Right lobe of liver (tissue), 6 donors: ENCODE data around the gene UTP14C. TPM values are rescaled to one million over a fixed set of nuclear protein-coding genes. Genes with fewer than 3 reads are reported as not detected.

Experiments
- ATAC-seq, 4 donors: fragments of 200-7000 bp; cut with Tn5 transposase; one replicate each; pipeline ENCODE4 v1.9.1; 2020; ENCODE audit warnings: mild to moderate bottlenecking in 4 of 4, moderate library complexity in 4 of 4
- DNase-seq, 3 donors: peaks; one replicate each; pipeline ENCODE4 v3.0.0-alpha.2; 2020
- H3K27ac ChIP-seq, 3 donors: fragments of 200-600 bp; one replicate each; pipeline ENCODE4 v1.8.0; 2022
- H3K27me3 ChIP-seq, 2 donors: fragments of 200-600 bp; one replicate each; pipeline ENCODE4 v1.8.0; 2022
- H3K36me3 ChIP-seq, 4 donors: fragments of 200-600 bp; sonication (generic) in 1 of 4; one replicate each; pipeline versions ENCODE4 v1.5.1 to v1.8.0; 2017 to 2022; ENCODE audit warnings: control low read depth in 1 of 4
- H3K4me1 ChIP-seq, 4 donors: fragments of 200-600 bp; sonication (generic) in 1 of 4; one replicate each; pipeline versions ENCODE4 v1.5.1 to v1.8.0; 2017 to 2022; ENCODE audit warnings: control low read depth in 1 of 4
- H3K4me3 ChIP-seq, 3 donors: fragments of 200-600 bp; one replicate each; pipeline ENCODE4 v1.8.0; 2022
- H3K9me3 ChIP-seq, 4 donors: fragments of 200-600 bp; sonication (generic) in 1 of 4; one replicate each; pipeline versions ENCODE4 v1.5.1 to v1.8.0; 2017 to 2022; ENCODE audit warnings: control low read depth in 1 of 4
- POLR2A ChIP-seq: fragments of 450-650 bp; IDR thresholded peaks from one replicate; pipeline ENCODE4 v1.6.1; 2017; ENCODE audit warnings: antibody characterized with exemption, mild to moderate bottlenecking
- WGBS: methylation state at CpG from one replicate; pipeline ENCODE4 v1.1.6; 2018; ENCODE audit warnings: low coverage, low lambda C conversion rate; ENCODE audit not compliant: insufficient coverage; ENCODE audit errors: missing lambda C conversion rate; 5-methylcytosine and 5-hydroxymethylcytosine counted together
- intact Hi-C, 2 donors: fragments of 100-400 bp; cut with DNase I; formaldehyde crosslinking; loops; one replicate each; pipeline versions ENCODE4 v1.11.2 to v1.14.1; 2022
- total RNA-seq, 6 experiments: library from RNA; depleted of rRNA in 2 of 6; stranded (reverse); fragments of >200 nt in 2 of 6; fragmentation: NEBNext Ultra II Directional in 3 of 6; extraction: Animal tissue kit (Norgen Biotek cat#: 25700) in 3 of 6; gene quantifications; one replicate each; pipeline versions ENCODE4 v1.1.0 to v1.2.4, GENCODE V29; 2016 to 2023
- TF ChIP-seq, protein P1 (sequence below), 4 donors: fragments of 200-600 bp in 3 of 4; fragments of 450-650 bp in 1 of 4; IDR thresholded peaks; one replicate each; pipeline versions ENCODE4 v1.5.1 to v1.8.0; 2016 to 2022; ENCODE audit warnings: antibody characterized with exemption in 4 of 4, mild to moderate bottlenecking in 2 of 4
- donor health status: DM: no; HTN: yes; CAD: no.
- donor health status: DM: no; HTN: no; CAD: no.
- donor health status: DM: no; HTN: no; CAD: no.
- donor health status: DM: no; HTN: yes; CAD: no.
- donor health status: DM: no; HTN: yes; CAD: no.

The UTP14C gene
- total RNA-seq, 6 experiments from 2014 or later: 8.1 to 10.9 (median 10.4) TPM

DNA sequence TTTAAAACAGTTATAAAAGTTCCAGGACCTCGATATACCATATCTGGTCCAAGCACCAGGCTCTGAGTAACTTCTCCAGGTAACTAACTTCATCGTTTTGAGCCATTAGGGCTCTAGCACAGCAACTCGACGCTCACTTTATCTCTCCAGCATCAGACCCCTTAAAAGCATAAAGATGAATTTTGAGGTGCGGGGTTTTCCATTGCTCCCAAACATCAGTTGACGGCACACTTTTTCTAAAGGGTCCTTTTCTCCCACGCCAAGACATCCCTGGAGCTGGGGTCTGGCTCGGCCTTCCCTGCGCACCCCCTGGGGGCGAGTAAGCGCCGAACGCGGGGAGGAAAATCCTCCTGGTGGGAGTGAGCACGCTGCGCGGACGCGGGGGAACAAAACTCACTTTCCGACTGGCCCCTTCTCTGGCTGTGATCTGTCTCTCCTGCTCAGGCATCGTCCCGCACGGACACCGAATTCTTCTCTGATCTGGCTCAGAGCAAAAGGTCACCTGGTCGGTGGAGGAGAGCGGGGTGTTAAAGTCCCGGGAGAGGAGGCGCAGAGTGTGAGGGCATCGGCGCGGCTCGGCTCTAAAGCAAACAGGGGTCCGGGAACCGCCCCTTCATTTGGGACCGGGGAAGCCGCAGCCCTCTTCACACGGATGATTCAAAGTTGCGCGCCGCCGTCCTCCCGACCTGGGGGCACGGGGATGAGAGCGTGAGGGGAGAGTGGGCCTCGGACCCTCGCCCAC lies 13.4 kb upstream of the UTP14C start, which contains the start of gene ATP7B:
Gene ATP7B, minus strand, starts transcription at position 561 of the 742 bp plus-strand sequence. Its CDS starts 113 bp downstream, at position 448.
- Histone ChIP-seq H3K4me3 (peak within 1 kb of the TSS; percentile 92 to 94 (median 93)), H3K9me3 (no peaks in the 10 kb centered on the region), H3K4me1 (peaks cover 0 to 31% (median 9%) of the 10 kb centered on the region in 4 donors), H3K27me3 (no peaks in the 10 kb centered on the region), H3K27ac (peak within 1 kb of the TSS; percentile 73 to 80 (median 78)), H3K36me3 (no peaks in the 10 kb centered on the region)
- intact Hi-C loops: no loop called here
- 3% methylated on average over 18 of the region's 46 CpGs for WGBS
- DNase-seq (peak; percentile 53 to 67 (median 65)), ATAC-seq (peak; percentile 30 to 60 (median 51))
- no peak for TF ChIP-seq POLR2A
- TF ChIP-seq, protein P1, sequence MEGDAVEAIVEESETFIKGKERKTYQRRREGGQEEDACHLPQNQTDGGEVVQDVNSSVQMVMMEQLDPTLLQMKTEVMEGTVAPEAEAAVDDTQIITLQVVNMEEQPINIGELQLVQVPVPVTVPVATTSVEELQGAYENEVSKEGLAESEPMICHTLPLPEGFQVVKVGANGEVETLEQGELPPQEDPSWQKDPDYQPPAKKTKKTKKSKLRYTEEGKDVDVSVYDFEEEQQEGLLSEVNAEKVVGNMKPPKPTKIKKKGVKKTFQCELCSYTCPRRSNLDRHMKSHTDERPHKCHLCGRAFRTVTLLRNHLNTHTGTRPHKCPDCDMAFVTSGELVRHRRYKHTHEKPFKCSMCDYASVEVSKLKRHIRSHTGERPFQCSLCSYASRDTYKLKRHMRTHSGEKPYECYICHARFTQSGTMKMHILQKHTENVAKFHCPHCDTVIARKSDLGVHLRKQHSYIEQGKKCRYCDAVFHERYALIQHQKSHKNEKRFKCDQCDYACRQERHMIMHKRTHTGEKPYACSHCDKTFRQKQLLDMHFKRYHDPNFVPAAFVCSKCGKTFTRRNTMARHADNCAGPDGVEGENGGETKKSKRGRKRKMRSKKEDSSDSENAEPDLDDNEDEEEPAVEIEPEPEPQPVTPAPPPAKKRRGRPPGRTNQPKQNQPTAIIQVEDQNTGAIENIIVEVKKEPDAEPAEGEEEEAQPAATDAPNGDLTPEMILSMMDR (IDR thresholded peaks at IDR 0.05): no peak

DNA sequence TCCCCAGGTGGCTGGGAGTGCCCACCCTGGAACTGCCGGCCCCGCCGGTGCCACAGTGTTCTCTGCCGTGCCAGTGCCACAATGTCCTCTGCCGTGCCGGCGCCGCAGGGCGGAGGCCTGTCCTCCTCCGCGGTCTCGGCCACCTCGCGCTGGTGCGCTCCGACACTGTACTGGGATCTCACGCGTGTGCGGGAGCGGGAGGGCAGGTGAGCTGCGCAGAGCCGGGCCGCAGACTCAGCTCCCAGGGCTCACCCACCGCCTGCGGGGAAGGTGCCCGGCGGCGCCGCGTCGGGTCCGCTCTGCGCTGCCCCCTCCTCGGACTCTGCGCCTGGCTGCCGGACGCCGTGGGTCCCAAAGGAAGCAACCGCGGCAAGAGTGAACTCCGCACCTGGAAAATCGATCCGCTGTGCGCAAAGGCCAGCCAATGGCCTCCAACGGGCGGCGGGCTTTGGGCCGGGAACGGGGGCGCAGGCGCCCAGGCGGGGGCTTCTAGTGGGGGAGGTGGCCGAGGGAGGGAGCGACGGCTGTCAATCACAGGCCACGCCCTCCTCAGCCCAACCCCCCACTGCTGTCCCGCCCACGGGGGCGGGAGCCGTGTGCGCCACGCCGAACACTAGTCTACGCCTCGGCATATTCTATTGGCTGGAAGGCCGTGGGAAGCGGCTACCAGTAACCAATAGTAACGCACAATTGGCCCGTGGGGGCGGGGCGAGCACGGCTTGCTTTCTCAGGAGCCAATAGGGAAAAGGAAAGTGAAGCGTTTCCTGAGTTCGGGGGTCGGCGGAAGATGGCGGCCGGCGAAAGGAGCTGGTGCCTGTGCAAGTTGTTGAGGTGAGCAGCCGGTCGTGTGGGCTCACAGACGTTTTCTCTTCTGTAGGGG lies 12.6 kb upstream of the UTP14C start, which contains the start of gene ALG11:
Gene ALG11, plus strand, starts transcription at position 767 of the 880 bp plus-strand sequence. Its CDS starts 21 bp downstream, at position 788.
- Histone ChIP-seq H3K9me3 (no peaks in the 10 kb centered on the region), H3K27me3 (no peaks in the 10 kb centered on the region), H3K4me1 (peaks cover 0 to 25% (median 7%) of the 10 kb centered on the region in 4 donors), H3K4me3 (peak within 1 kb of the TSS; percentile 92 to 94 (median 93)), H3K27ac (peak within 1 kb of the TSS; percentile 73 to 80 (median 78)), H3K36me3 (no peaks in the 10 kb centered on the region)
- WGBS: 0% methylated on average over 13 of the region's 82 CpGs
- intact Hi-C loops: no loop called here
- ATAC-seq (peak; percentile 97 to 99 (median 97)), DNase-seq (peak; percentile 99 to 100 (median 99))
- TF ChIP-seq, protein P1 (IDR thresholded peaks at IDR 0.05): no peak
- peak; percentile 90 for TF ChIP-seq POLR2A

DNA sequence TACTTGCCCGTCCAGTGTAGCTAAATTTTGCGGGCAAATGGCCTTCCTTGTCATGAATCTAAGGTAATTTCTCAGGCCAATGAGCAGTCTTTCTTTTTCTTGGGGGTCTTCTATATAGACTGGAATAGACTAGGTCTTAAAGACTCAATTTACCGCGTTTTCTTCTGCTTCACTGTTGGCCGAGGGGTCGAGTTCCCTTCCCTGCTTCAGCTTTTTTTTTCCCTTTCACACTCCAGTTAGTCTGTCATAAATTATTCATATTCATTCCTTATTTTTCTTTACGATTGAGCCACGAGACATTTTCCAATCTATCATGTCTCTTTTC lies 12.0 kb upstream of the UTP14C start:
- Histone ChIP-seq H3K4me3 (peak overlapping the region; percentile 92 to 94 (median 93)), H3K27ac (peak overlapping the region in 1 of 3 donors; percentile 42), H3K4me1 (peaks cover 0 to 19% (median 4%) of the 10 kb centered on the region in 4 donors), H3K36me3 (no peaks in the 10 kb centered on the region), H3K27me3 (no peaks in the 10 kb centered on the region), H3K9me3 (no peaks in the 10 kb centered on the region)
- 0% methylated on average over 7 of the region's 8 CpGs for WGBS
- intact Hi-C loops: no loop called here
- no peak for DNase-seq
- no peak for ATAC-seq
- TF ChIP-seq, protein P1 (IDR thresholded peaks at IDR 0.05): no peak
- TF ChIP-seq POLR2A: no peak

DNA sequence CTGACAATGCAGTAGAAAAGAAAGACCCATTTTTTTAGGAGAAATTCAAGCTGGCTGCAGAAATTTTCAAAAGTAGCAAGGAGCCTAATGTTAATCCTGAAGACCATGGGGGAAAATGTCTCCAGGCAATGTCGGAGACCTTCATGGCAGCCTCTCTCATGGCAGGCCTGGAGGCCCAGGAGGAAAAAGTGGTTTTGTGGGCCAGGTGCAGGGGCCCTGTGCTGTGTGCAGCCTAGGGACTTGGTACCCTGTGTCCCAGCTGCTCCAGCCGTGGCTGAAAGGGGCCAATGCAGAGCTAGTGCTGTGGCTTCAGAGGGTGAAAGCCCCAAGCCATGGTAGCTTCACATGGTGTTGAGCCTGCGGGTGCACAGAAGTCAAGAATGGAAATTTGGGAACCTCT lies 8.2 kb upstream of the UTP14C start:
- no CpG with 5 or more reads among the region's 3 CpGs for WGBS
- intact Hi-C loops: no loop called here
- Histone ChIP-seq H3K4me3 (no peak overlapping the region), H3K9me3 (no peaks in the 10 kb centered on the region), H3K27me3 (no peaks in the 10 kb centered on the region), H3K36me3 (peaks cover 0 to 14% (median 0%) of the 10 kb centered on the region in 4 donors), H3K4me1 (peaks cover 0 to 10% (median 4%) of the 10 kb centered on the region in 4 donors), H3K27ac (no peak overlapping the region)
- TF ChIP-seq, protein P1 (IDR thresholded peaks at IDR 0.05): no peak
- TF ChIP-seq POLR2A: no peak
- ATAC-seq (no peak), DNase-seq (no peak)
